Right atrium auricular region (tissue), 2 donors: Measurements from ENCODE around the gene DPYSL3. TPM values are rescaled to one million over a fixed set of nuclear protein-coding genes. Genes with fewer than 3 reads are reported as not detected.

ENCODE experiments used
- DNase-seq: peaks from one replicate; pipeline ENCODE4 v3.0.0-alpha.2; 2019; ENCODE audit warnings: low spot score
- H3K27ac ChIP-seq, 2 donors: fragments of 200-600 bp; sonication (generic); 1 replicate in 1 of 2; 2 replicates in 1 of 2; pipeline ENCODE4 v1.5.1; 2016 to 2019
- H3K27me3 ChIP-seq, 2 donors: fragments of 200-600 bp; sonication (generic); one replicate each; pipeline versions ENCODE4 v1.5.1 to v1.6.0; 2017 to 2019
- H3K36me3 ChIP-seq: fragments of 200-600 bp; sonication (generic); one replicate; pipeline ENCODE4 v1.5.1; 2016
- H3K4me1 ChIP-seq, 2 donors: fragments of 200-600 bp; sonication (generic); one replicate each; pipeline versions ENCODE4 v1.5.1 to v1.6.0; 2017 to 2019
- H3K4me3 ChIP-seq, 2 donors: fragments of 200-600 bp; sonication (generic); 1 replicate in 1 of 2; 2 replicates in 1 of 2; pipeline ENCODE4 v1.5.1; 2017 to 2019; ENCODE audit warnings: mild to moderate bottlenecking in 1 of 2, moderate library complexity in 1 of 2
- H3K9me3 ChIP-seq, 2 donors: fragments of 200-600 bp; sonication (generic); one replicate each; pipeline ENCODE4 v1.5.1; 2019
- total RNA-seq, 2 donors: library from RNA; depleted of rRNA; stranded (reverse); fragments of >200 nt; gene quantifications; one replicate each; pipeline ENCODE4 v1.1.0, GENCODE V29; 2016
- TF ChIP-seq, protein P1 (sequence below), 2 donors: fragments of 200-600 bp; sonication (generic); IDR thresholded peaks; one replicate each; pipeline ENCODE4 v1.5.1; 2019; ENCODE audit warnings: antibody characterized with exemption in 2 of 2

The DPYSL3 gene
- total RNA-seq, 2 donors from 2014 or later = 45.3 to 56.2 TPM

GRCh38 chr5:147361441-147362175 is 148.3 kb downstream of the DPYSL3 start:
- TF ChIP-seq, protein P1, sequence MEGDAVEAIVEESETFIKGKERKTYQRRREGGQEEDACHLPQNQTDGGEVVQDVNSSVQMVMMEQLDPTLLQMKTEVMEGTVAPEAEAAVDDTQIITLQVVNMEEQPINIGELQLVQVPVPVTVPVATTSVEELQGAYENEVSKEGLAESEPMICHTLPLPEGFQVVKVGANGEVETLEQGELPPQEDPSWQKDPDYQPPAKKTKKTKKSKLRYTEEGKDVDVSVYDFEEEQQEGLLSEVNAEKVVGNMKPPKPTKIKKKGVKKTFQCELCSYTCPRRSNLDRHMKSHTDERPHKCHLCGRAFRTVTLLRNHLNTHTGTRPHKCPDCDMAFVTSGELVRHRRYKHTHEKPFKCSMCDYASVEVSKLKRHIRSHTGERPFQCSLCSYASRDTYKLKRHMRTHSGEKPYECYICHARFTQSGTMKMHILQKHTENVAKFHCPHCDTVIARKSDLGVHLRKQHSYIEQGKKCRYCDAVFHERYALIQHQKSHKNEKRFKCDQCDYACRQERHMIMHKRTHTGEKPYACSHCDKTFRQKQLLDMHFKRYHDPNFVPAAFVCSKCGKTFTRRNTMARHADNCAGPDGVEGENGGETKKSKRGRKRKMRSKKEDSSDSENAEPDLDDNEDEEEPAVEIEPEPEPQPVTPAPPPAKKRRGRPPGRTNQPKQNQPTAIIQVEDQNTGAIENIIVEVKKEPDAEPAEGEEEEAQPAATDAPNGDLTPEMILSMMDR (IDR thresholded peaks at IDR 0.05) = no peak

GRCh38 chr5:147360816-147361215 is 149.1 kb downstream of the DPYSL3 start:
- Histone ChIP-seq H3K27ac (no peak overlapping the region), H3K4me1 (no peaks in the 10 kb centered on the region), H3K9me3 (no peaks in the 10 kb centered on the region), H3K36me3 (no peaks in the 10 kb centered on the region), H3K27me3 (no peaks in the 10 kb centered on the region), H3K4me3 (no peak overlapping the region)
- no peak for DNase-seq
- TF ChIP-seq, protein P1 (IDR thresholded peaks at IDR 0.05) = no peak

More at GRCh38 chr5:147361441-147362175, 148.3 kb downstream of the DPYSL3 start:
- Histone ChIP-seq H3K4me3 (no peak overlapping the region), H3K27ac (no peak overlapping the region), H3K4me1 (no peaks in the 10 kb centered on the region), H3K27me3 (no peaks in the 10 kb centered on the region), H3K9me3 (no peaks in the 10 kb centered on the region), H3K36me3 (no peaks in the 10 kb centered on the region)
- DNase-seq = no peak

- Histone ChIP-seq H3K4me3 (no peak overlapping the region), H3K27ac (no peak overlapping the region), H3K9me3 (no peaks in the 10 kb centered on the region), H3K36me3 (no peaks in the 10 kb centered on the region), H3K27me3 (no peaks in the 10 kb centered on the region), H3K4me1 (no peaks in the 10 kb centered on the region)
- TF ChIP-seq, protein P1 (IDR thresholded peaks at IDR 0.05) = no peak
- no peak for DNase-seq
Measured at GRCh38 chr5:147359581-147359980, 150.3 kb downstream of the DPYSL3 start.

- Histone ChIP-seq H3K4me1 (no peaks in the 10 kb centered on the region), H3K27me3 (no peaks in the 10 kb centered on the region), H3K36me3 (no peaks in the 10 kb centered on the region), H3K4me3 (no peak overlapping the region), H3K27ac (no peak overlapping the region), H3K9me3 (no peaks in the 10 kb centered on the region)
- DNase-seq = no peak
- TF ChIP-seq, protein P1 (IDR thresholded peaks at IDR 0.05) = no peak
Measured at GRCh38 chr5:147359101-147359500, 150.8 kb downstream of the DPYSL3 start.

GRCh38 chr5:147349241-147349640 is 160.6 kb downstream of the DPYSL3 start:
- no peaks in the 10 kb centered on the region for H3K36me3 ChIP-seq
- DNase-seq = no peak
- no peaks in the 10 kb centered on the region for H3K9me3 ChIP-seq
- no peaks in the 10 kb centered on the region for H3K4me1 ChIP-seq
- TF ChIP-seq, protein P1 (IDR thresholded peaks at IDR 0.05) = no peak
- H3K27ac ChIP-seq = no peak overlapping the region
- no peaks in the 10 kb centered on the region for H3K27me3 ChIP-seq
- no peak overlapping the region for H3K4me3 ChIP-seq

DNA sequence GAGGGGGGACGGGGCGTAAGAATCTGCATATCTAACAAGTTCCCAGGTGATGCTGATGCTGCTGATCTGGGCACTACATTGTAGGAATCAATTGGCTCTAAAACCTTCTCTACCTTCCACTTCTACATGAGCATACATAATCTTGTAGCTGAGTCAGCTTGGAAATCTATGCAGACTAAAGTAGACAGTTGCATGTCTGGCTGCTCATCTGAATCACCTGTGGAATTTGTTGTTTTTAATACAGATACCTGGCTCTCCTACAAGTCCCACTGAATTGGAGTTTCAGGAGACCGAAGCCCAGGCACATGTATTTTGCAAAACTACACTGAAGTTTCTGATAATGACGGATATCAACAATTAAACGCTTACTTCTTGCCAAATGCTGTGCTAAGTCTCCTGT is 161.4 kb downstream of the DPYSL3 start:
- Histone ChIP-seq H3K27me3 (no peaks in the 10 kb centered on the region), H3K27ac (no peak overlapping the region), H3K9me3 (no peaks in the 10 kb centered on the region), H3K4me1 (no peaks in the 10 kb centered on the region), H3K4me3 (no peak overlapping the region), H3K36me3 (no peaks in the 10 kb centered on the region)
- TF ChIP-seq, protein P1 (IDR thresholded peaks at IDR 0.05) = no peak
- DNase-seq = no peak
